ENCODE measurements around the gene BMP7.

The BMP7 gene

DNA sequence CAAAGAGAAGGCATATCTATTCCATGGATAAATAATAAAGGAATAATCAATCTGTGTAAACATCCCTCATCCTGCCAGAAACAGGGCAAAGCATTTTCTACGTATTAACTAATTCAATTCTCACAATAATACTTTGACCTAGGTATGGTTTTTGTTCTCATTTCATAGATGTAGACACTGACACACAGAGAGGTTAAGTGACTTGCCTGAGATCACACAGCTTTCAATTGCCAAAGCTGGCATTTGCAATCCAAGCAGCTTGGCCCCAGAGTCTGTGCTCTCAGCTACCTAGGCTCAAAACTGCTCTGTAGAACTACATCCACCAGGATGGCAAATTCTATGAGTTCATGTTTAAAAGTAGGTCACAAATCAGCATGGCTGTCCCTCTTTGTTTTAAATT is 124.9 kb downstream of the BMP7 start (continued):
- no peak for TF ChIP-seq CSDC2 (CRISPR knock-in tag; IDR thresholded peaks at IDR 0.05)

DNA sequence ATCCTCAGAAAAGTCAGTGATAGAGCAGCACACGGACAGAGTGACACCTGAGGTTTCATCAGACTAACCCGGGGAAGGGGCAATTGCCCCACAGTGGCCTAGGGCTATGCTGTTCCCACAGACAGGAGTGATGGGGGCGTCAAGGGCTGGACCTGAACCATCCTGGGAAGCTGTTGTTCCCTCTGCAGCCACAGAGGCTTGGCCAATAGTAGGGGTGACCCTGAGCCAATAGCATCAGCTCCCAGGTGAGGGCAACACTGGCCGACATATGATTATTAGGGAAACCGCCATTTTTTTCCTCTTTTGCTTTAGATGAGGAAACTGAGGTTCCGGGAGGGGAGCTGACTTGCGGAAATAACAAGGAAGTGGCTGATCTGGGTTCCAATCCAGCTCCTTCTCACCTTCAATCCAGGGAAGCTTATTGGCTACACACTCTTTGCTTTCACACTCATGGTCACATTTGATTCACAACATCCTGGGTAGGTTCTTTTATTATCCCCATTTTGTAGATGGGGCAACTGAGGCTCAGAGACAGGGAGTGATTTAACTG is 126.0 kb downstream of the BMP7 start:
- no peak for TF ChIP-seq GLIS3 (CRISPR knock-in tag; IDR thresholded peaks at IDR 0.05)
- no peak for TF ChIP-seq ZFP30 (CRISPR knock-in tag; IDR thresholded peaks at IDR 0.05)
- no peak for TF ChIP-seq ZNF565 (CRISPR knock-in tag; conservative IDR thresholded peaks at IDR 0.05; ENCODE audit: low read depth)
- TF ChIP-seq ZNF8 (CRISPR knock-in tag; IDR thresholded peaks at IDR 0.05), result no peak
- ATAC-seq, result no peak

DNA sequence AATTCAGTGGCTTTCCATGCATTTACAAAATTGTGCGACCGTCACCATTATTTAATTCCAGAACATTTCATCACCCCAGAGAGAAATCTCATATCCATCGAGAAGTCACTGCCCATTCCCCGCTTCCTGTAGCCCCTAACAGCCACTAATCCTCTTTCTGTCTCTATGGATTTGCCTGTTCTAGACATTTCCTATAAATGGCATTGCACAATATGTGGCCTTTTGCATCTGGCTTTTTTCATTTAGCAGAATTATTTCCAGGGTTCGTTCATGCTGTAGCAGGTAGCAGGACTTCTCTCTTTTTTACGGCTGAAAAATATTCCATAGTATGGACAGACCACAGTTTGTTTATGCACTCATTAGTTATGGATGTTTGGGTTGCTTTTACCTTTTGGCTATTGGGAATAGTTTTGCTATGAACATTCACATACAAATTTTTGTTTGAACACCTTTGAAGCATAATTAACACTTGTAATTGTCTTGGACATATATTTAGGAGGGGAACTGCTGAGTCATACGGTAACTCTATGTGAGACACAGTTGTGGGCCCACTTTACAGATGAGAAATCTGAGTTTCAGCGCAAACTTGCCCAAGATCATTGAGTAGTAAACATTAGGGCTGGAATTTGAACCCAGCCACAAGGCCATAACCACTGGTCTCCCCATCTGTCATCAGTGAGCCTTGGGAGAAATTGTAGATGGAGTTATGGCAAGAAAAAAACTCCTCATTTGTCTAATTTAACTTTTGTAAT is 126.9 kb downstream of the BMP7 start:
- TF ChIP-seq ZFP30 (CRISPR knock-in tag; IDR thresholded peaks at IDR 0.05), result no peak
- TF ChIP-seq RARB (CRISPR knock-in tag; IDR thresholded peaks at IDR 0.05), result no peak
- TF ChIP-seq, protein P1, sequence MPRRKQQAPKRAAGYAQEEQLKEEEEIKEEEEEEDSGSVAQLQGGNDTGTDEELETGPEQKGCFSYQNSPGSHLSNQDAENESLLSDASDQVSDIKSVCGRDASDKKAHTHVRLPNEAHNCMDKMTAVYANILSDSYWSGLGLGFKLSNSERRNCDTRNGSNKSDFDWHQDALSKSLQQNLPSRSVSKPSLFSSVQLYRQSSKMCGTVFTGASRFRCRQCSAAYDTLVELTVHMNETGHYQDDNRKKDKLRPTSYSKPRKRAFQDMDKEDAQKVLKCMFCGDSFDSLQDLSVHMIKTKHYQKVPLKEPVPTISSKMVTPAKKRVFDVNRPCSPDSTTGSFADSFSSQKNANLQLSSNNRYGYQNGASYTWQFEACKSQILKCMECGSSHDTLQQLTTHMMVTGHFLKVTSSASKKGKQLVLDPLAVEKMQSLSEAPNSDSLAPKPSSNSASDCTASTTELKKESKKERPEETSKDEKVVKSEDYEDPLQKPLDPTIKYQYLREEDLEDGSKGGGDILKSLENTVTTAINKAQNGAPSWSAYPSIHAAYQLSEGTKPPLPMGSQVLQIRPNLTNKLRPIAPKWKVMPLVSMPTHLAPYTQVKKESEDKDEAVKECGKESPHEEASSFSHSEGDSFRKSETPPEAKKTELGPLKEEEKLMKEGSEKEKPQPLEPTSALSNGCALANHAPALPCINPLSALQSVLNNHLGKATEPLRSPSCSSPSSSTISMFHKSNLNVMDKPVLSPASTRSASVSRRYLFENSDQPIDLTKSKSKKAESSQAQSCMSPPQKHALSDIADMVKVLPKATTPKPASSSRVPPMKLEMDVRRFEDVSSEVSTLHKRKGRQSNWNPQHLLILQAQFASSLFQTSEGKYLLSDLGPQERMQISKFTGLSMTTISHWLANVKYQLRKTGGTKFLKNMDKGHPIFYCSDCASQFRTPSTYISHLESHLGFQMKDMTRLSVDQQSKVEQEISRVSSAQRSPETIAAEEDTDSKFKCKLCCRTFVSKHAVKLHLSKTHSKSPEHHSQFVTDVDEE (CRISPR knock-in tag; IDR thresholded peaks at IDR 0.05), result no peak
- TF ChIP-seq TCF4 (CRISPR knock-in tag; IDR thresholded peaks at IDR 0.05; ENCODE audit: borderline replicate concordance), result no peak
- TF ChIP-seq, protein P2, sequence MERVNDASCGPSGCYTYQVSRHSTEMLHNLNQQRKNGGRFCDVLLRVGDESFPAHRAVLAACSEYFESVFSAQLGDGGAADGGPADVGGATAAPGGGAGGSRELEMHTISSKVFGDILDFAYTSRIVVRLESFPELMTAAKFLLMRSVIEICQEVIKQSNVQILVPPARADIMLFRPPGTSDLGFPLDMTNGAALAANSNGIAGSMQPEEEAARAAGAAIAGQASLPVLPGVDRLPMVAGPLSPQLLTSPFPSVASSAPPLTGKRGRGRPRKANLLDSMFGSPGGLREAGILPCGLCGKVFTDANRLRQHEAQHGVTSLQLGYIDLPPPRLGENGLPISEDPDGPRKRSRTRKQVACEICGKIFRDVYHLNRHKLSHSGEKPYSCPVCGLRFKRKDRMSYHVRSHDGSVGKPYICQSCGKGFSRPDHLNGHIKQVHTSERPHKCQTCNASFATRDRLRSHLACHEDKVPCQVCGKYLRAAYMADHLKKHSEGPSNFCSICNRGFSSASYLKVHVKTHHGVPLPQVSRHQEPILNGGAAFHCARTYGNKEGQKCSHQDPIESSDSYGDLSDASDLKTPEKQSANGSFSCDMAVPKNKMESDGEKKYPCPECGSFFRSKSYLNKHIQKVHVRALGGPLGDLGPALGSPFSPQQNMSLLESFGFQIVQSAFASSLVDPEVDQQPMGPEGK (CRISPR knock-in tag; IDR thresholded peaks at IDR 0.05; ENCODE audit: borderline replicate concordance), result no peak
- TF ChIP-seq, protein P3, sequence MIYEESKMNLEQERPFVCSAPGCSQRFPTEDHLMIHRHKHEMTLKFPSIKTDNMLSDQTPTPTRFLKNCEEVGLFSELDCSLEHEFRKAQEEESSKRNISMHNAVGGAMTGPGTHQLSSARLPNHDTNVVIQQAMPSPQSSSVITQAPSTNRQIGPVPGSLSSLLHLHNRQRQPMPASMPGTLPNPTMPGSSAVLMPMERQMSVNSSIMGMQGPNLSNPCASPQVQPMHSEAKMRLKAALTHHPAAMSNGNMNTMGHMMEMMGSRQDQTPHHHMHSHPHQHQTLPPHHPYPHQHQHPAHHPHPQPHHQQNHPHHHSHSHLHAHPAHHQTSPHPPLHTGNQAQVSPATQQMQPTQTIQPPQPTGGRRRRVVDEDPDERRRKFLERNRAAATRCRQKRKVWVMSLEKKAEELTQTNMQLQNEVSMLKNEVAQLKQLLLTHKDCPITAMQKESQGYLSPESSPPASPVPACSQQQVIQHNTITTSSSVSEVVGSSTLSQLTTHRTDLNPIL (CRISPR knock-in tag; IDR thresholded peaks at IDR 0.05; ENCODE audit: low read depth), result no peak
- TF ChIP-seq, protein P4, sequence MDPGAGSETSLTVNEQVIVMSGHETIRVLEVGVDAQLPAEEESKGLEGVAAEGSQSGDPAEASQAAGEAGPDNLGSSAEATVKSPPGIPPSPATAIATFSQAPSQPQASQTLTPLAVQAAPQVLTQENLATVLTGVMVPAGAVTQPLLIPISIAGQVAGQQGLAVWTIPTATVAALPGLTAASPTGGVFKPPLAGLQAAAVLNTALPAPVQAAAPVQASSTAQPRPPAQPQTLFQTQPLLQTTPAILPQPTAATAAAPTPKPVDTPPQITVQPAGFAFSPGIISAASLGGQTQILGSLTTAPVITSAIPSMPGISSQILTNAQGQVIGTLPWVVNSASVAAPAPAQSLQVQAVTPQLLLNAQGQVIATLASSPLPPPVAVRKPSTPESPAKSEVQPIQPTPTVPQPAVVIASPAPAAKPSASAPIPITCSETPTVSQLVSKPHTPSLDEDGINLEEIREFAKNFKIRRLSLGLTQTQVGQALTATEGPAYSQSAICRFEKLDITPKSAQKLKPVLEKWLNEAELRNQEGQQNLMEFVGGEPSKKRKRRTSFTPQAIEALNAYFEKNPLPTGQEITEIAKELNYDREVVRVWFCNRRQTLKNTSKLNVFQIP (CRISPR knock-in tag; IDR thresholded peaks at IDR 0.05; ENCODE audit: borderline replicate concordance, low read depth), result no peak
- no peak for TF ChIP-seq ARNTL (CRISPR knock-in tag; IDR thresholded peaks at IDR 0.05; ENCODE audit: borderline replicate concordance, low read depth)
- ATAC-seq, result no peak

DNA sequence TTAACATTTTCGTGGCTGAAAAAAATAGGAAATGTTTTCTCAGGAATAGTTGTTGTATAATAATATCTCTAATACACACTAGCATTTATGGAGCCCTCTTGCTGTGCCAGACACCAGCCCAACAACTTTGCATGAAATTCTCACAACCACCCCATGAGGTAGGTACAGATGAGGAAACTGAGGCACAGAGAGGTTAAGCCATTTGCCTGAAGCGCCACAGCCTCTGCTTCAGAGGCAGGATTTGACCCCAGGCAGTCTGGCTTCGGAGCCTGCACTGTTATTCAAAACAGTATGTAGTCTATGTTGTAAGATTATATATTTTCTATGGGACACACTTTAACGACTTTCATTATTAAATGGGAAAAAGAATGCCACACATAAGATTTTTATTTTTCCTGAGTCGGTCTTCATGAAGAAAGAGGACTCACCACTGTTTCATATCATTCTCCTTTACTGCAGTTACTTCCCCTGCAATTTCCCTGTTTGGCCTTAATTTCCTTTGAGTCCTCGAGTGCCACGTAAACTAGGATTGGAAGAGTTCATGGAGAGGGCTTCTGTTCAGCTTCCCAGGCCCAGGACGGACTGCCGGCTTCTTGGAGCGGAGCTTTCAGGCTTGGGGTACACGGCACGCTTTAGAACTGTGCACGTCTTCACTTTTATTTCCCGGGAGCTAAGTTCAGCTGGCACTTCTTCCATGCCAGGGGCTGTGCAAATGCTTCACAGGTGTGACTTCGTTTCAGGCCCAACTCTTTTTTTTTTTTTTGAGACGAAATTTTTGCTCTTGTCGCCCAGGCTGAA is 128.0 kb downstream of the BMP7 start:
- no peak for ATAC-seq
- TF ChIP-seq RARB (CRISPR knock-in tag; IDR thresholded peaks at IDR 0.05) (no peak), TOX (CRISPR knock-in tag; IDR thresholded peaks at IDR 0.05; ENCODE audit: borderline replicate concordance) (no peak), ZFP30 (CRISPR knock-in tag; IDR thresholded peaks at IDR 0.05) (no peak), GLIS3 (CRISPR knock-in tag; IDR thresholded peaks at IDR 0.05) (no peak), ZC3H10 (CRISPR knock-in tag; IDR thresholded peaks at IDR 0.05) (no peak), PPARA (CRISPR knock-in tag; IDR thresholded peaks at IDR 0.05; ENCODE audit: borderline replicate concordance) (no peak), ISL1 (CRISPR knock-in tag; IDR thresholded peaks at IDR 0.05) (no peak), TCF4 (CRISPR knock-in tag; IDR thresholded peaks at IDR 0.05; ENCODE audit: borderline replicate concordance) (no peak), ZNF70 (CRISPR knock-in tag; IDR thresholded peaks at IDR 0.05) (no peak)
